Upper lobe of right lung (tissue), 1 donor: ENCODE data around the gene OLFML1. TPM values are rescaled to one million over a fixed set of nuclear protein-coding genes. Genes with fewer than 3 reads are reported as not detected.
A peak's percentile ranks its signal among the peaks of the same experiment; 100 is the strongest.

Experiments used
- ATAC-seq: fragments of 200-7000 bp; cut with Tn5 transposase; one replicate; pipeline ENCODE4 v1.9.1; 2020; ENCODE audit warnings: mild to moderate bottlenecking, moderate library complexity
- DNase-seq: peaks from one replicate; pipeline ENCODE4 v3.0.0-alpha.2; 2020
- H3K27ac ChIP-seq: fragments of 200-600 bp; one replicate; pipeline ENCODE4 v1.8.0; 2022
- H3K27me3 ChIP-seq: fragments of 200-600 bp; one replicate; pipeline ENCODE4 v1.8.0; 2022; ENCODE audit warnings: mild to moderate bottlenecking
- H3K36me3 ChIP-seq: fragments of 200-600 bp; one replicate; pipeline ENCODE4 v1.8.0; 2022
- H3K4me1 ChIP-seq: fragments of 200-600 bp; one replicate; pipeline ENCODE4 v1.8.0; 2022
- H3K4me3 ChIP-seq: fragments of 200-600 bp; one replicate; pipeline ENCODE4 v1.8.0; 2022; ENCODE audit warnings: mild to moderate bottlenecking
- H3K9me3 ChIP-seq: fragments of 200-600 bp; one replicate; pipeline ENCODE4 v1.8.0; 2022
- CTCF ChIP-seq: fragments of 200-600 bp; IDR thresholded peaks from one replicate; pipeline ENCODE4 v1.8.0; 2022; ENCODE audit warnings: antibody characterized with exemption
- intact Hi-C: fragments of 100-400 bp; cut with DNase I; formaldehyde crosslinking; loops from one replicate; pipeline ENCODE4 v1.11.0; 2022
- total RNA-seq: library from RNA; stranded (reverse); fragmentation: NEBNext Ultra II Directional; extraction: Animal tissue kit (Norgen Biotek cat#: 25700); gene quantifications from one replicate; pipeline ENCODE4 v1.2.1, GENCODE V29; 2021
- donor health status: DM: no; HTN: yes; CAD: no; lungs with severe emphysema.

OLFML1 gene
- total RNA-seq, 1 donor from 2014 or later = 30.6 TPM

GRCh38 chr11:7536100-7536499, 50.8 kb downstream of the OLFML1 start:
- peaks cover 10% of the 10 kb centered on the region for H3K4me1 ChIP-seq
- H3K27me3 ChIP-seq = peaks cover 3% of the 10 kb centered on the region
- H3K27ac ChIP-seq = no peak overlapping the region

DNA sequence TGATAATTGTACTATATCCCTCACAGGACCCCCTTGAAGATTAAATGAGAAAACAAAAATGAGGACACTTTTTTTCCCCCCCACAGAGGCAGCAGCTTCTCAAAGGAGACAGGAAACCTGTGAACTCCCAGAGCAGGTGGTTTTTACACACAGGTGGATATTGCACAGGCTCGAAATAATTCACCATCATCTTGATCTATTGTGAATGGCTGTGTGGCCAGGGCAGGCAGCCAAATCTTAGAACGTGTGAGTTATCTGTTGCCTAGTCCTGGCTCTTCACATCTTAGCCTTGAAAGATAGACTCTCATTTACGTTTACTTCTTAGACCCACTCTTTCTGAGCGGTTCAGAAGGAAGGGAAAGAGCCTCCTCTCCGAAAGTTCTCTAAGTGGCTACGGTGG, 52.0 kb downstream of the OLFML1 start:
- H3K27ac ChIP-seq = no peak overlapping the region
- no peak for ATAC-seq
- H3K4me3 ChIP-seq = no peak overlapping the region
- intact Hi-C loops = no loop called here
- no peak for TF ChIP-seq CTCF
- H3K27me3 ChIP-seq = peaks cover 3% of the 10 kb centered on the region
- no peaks in the 10 kb centered on the region for H3K9me3 ChIP-seq
- H3K36me3 ChIP-seq = no peaks in the 10 kb centered on the region
- peaks cover 7% of the 10 kb centered on the region for H3K4me1 ChIP-seq
- DNase-seq = no peak

More at GRCh38 chr11:7536100-7536499, 50.8 kb downstream of the OLFML1 start:
- H3K9me3 ChIP-seq = no peaks in the 10 kb centered on the region
- no peak overlapping the region for H3K4me3 ChIP-seq
- peak; percentile 19 for TF ChIP-seq CTCF
- intact Hi-C loops = no loop called here
- ATAC-seq (peak; percentile 59), DNase-seq (no peak)
- H3K36me3 ChIP-seq = no peaks in the 10 kb centered on the region

GRCh38 chr11:7538031-7538430, 52.7 kb downstream of the OLFML1 start:
- no peaks in the 10 kb centered on the region for H3K9me3 ChIP-seq
- intact Hi-C loops = no loop called here
- ATAC-seq = no peak
- no peak overlapping the region for H3K4me3 ChIP-seq
- H3K27me3 ChIP-seq = peaks cover 3% of the 10 kb centered on the region
- no peak for TF ChIP-seq CTCF
- no peaks in the 10 kb centered on the region for H3K36me3 ChIP-seq
- no peak for DNase-seq
- H3K27ac ChIP-seq = no peak overlapping the region
- peaks cover 7% of the 10 kb centered on the region for H3K4me1 ChIP-seq

DNA sequence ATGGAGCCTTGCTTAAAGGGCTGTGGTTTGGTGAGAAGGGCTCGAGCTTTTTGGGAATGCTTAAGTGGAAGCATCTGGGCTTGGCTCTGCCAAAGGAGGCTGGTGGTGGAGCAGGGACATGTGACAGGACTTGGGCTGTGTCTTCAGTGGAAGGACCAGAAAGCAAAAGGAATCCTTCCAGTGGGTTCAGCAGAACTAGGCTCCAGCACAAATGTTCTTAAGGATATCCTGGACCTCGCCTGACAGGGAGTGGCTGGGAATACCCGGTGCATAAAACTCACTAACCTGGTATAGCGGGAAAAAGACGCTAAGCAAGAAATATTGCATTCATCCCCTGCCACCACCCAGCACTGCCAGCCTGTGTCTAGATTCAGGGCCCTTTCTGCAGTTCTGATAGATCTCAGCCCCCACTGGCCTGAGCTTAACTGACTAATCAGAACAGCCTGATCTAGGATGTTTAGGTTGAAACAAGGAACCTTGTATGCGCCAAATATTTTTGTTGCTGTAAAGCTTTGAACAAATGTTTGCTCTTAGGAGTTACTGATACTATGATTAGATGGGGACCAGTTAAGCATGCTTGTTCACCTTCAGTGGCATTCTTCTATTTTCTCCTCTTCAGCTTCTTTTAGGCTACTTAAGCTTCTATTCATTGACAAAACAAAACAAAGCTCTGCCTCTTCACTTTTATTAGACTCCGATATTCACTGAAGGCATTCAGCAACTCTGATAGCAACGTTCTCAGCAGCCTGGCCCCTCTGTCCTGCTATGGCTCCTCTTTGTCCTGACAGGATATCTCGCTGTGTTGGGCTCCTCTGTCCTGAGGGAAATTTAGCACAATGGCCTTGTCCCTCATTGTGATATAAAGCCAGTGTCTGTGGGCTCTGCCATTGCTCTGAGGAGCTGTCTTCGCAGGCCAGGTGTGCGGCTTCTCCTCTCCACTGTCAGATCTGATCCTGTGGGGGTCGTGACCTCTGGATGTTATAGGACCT, 53.5 kb downstream of the OLFML1 start:
- no peaks in the 10 kb centered on the region for H3K9me3 ChIP-seq
- no peaks in the 10 kb centered on the region for H3K36me3 ChIP-seq
- DNase-seq (no peak), ATAC-seq (no peak)
- H3K27me3 ChIP-seq = peaks cover 3% of the 10 kb centered on the region
- peaks cover 2% of the 10 kb centered on the region for H3K4me1 ChIP-seq
- intact Hi-C loops = no loop called here
- no peak for TF ChIP-seq CTCF
- H3K27ac ChIP-seq = no peak overlapping the region
- no peak overlapping the region for H3K4me3 ChIP-seq

- H3K36me3 ChIP-seq = no peaks in the 10 kb centered on the region
- H3K9me3 ChIP-seq = no peaks in the 10 kb centered on the region
- no peak overlapping the region for H3K27ac ChIP-seq
- H3K4me1 ChIP-seq = no peaks in the 10 kb centered on the region
- peaks cover 3% of the 10 kb centered on the region for H3K27me3 ChIP-seq
- DNase-seq (no peak), ATAC-seq (no peak)
- no peak overlapping the region for H3K4me3 ChIP-seq
- intact Hi-C loops = no loop called here
- TF ChIP-seq CTCF = no peak
These were observed 55.7 kb downstream of the OLFML1 start for GRCh38 chr11:7540830-7541555.
